Measurements from ENCODE around the gene CPSF2.
"Not testable (repeated sequence)": the region's sequence is repeated elsewhere in the genome, so short reads cannot be mapped to it uniquely, and the experiment has no call there.

CPSF2 gene

DNA sequence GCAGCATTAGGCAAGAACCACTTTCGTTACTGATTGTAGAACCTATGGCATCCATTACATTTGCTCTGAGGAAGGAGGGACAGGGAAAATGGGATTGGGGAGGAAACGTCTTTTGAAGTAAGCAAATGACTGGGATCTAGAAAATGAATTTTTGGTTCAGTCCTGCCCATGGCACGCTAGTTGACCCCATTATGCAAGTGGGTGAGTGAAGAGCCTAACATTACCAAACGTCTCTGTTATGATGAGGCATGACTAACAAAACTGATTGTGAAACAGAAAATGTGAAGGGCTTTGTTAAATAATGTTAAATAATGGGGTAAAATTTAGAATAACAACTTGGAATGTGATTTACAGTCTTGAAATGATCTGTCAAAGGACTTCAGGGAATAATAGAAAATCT is 38.9 kb downstream of the CPSF2 start:
- DNase-seq (ENCODE audit: low spot score): no peak

DNA sequence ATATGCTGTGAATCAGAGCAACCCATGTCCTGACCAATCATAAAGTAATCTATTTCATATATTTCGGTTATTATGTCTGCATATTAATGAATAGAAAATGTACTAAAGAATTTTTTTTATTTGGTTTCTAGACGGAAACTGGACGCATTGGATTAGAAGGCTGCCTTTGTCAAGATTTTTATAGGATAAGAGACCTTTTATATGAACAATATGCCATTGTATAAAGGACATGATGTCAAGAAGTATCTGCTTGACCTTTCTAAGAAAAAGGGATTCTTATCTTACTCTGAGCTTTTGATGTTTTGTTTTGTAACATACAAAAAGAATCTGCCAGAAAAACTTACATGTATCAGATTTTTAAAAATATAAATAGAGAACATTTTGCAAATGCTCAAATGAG is 39.8 kb downstream of the CPSF2 start:
- DNase-seq (ENCODE audit: low spot score): no peak

- DNase-seq (ENCODE audit: low spot score): no peak
These were observed 43.2 kb downstream of the CPSF2 start for GRCh38 chr14:92164958-92165357.

DNA sequence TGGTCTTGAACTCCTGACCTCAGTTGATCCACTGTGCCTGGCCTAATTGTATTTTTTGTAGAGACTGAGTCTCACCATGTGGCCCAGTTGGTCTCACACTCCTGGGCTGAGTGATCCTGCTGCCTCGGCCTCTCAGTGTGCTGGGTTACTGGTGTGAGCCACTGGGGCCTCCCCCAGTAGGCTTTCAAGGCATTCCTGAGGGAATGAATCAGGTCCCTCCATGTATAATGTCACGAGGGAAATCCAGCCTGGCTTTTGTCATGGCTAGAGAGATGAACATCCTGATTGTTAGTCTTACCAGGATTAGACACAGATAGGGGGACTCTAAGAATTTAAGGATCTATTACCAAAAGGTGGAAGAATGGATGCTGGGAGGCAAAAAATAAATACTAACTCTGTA is 51.9 kb downstream of the CPSF2 start:
- DNase-seq (ENCODE audit: low spot score): no peak

- no peak for DNase-seq (ENCODE audit: low spot score)
These were observed 54.0 kb downstream of the CPSF2 start for GRCh38 chr14:92175811-92176210.

- DNase-seq (ENCODE audit: low spot score): no peak
These were observed 54.7 kb downstream of the CPSF2 start for GRCh38 chr14:92176476-92176875.

GRCh38 chr14:92179178-92179577 is 57.4 kb downstream of the CPSF2 start:
- not testable (repeated sequence) for DNase-seq (ENCODE audit: low spot score)

DNA sequence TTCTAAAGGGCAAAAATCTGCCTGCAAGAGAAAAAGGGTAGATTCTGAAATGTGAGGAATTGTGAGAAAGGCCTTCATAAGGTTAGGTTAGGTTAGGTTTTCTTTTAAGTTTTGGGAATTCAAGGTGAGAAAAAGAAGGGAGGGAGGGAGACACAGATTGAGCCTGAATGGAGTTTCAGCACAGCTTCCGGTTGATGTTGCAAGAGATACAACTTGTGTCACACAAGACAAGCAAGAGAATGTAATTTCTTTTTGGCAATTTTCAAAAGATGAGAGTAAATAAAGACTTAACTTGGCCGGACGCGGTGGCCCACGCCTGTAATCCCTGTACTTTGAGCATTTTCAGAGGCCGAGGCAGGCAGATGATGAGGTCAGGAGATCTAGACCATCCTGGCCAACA is 63.8 kb downstream of the CPSF2 start:
- no peak for DNase-seq (ENCODE audit: low spot score)

- DNase-seq (ENCODE audit: low spot score): not testable (repeated sequence)
These were observed 65.8 kb downstream of the CPSF2 start for GRCh38 chr14:92187616-92188015.

GRCh38 chr14:92190768-92191167 is 69.0 kb downstream of the CPSF2 start:
- no peak for DNase-seq (ENCODE audit: low spot score)

GRCh38 chr14:92198804-92199203 is 77.0 kb downstream of the CPSF2 start:
- DNase-seq (ENCODE audit: low spot score): no peak

GRCh38 chr14:92199763-92200162 is 78.0 kb downstream of the CPSF2 start:
- no peak for DNase-seq (ENCODE audit: low spot score)

DNA sequence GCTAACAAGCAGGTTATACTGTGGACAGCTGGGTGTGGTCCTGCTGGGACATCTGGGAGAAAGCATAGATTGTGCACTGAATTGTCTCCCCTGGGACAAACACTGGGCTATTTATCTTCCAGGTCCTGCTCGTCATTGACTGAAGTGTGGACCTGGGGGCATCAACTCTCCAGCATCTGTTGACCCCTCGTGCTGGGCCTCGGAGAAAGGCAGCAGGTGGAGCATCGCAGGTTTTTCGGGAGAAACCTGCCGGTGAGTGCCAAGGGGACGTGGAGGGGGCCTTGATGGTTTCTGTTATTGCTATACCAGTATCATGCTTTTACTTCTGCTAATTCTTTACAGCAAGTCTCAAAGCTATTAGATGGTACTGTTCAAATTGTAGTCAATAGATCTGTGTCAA is 81.3 kb downstream of the CPSF2 start:
- DNase-seq (ENCODE audit: low spot score): no peak

GRCh38 chr14:92204792-92205191 is 83.0 kb downstream of the CPSF2 start:
- no peak for DNase-seq (ENCODE audit: low spot score)

DNA sequence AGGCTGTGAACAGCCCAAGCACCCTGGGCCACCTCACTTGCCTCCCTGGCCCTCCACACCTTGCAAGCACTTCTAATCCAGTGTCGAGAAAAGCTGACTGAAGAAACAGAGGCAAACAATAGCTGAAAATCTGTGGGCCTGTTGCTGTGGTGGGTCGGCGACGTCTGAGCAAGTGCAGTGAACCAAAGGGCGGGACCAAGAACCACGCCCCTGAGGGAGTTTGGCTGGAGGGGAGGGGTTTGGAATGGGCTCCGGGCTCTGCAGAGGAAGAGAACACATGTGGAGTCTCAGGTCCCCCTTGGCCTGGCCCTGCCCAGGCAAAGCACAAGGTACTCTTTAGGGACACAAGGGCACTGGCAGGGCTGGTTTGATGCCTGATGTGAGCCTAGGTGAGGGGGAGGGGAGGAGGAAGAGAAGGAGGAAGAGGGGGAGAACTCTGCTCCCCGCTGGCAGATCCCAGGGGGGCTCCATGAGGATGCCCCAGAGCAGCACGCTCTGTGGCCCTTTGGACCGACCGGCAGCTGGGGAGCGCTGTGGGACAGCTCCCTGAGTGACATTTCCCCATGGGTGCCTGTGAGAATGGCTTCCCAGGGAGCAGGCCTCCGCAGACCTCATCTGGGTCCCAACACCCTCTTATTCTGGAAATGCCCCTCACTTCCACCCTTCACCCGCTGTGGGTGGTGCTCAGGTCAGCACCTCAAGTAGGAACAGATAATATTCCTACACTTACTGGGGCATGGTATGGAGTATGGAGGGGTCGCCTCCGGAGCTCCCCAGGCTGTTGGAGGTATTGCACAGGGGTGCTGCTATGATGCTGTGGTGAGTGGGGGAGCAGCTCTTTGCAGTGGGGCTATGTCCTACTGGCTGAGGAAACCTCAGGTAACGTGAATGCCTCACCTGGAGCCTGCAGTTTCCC is 85.5 kb downstream of the CPSF2 start:
- no peak for DNase-seq (ENCODE audit: low spot score)

- no peak for DNase-seq (ENCODE audit: low spot score)
These were observed 86.1 kb downstream of the CPSF2 start for GRCh38 chr14:92207928-92208265.

GRCh38 chr14:92209141-92209540 is 87.4 kb downstream of the CPSF2 start:
- DNase-seq (ENCODE audit: low spot score): no peak

DNA sequence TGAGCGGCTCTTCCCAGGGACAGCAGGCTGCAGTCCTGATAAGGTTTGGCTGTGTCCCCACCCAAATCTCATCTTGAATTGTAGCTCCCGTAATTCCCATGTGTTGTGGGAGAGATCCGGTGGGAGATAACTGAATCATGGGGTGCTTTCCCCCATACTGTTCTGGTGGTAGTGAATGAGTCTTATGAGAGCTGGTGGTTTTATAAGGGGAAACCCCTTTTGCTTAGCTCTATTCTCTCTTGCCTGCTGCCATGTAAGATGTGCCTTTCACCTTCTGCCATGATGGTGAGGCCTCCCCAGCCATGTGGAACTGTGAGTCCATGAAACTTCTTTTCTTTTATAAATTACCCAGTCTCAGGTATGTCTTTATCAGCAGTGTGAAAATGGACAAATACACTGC is 91.4 kb downstream of the CPSF2 start:
- DNase-seq (ENCODE audit: low spot score): not testable (repeated sequence)

DNA sequence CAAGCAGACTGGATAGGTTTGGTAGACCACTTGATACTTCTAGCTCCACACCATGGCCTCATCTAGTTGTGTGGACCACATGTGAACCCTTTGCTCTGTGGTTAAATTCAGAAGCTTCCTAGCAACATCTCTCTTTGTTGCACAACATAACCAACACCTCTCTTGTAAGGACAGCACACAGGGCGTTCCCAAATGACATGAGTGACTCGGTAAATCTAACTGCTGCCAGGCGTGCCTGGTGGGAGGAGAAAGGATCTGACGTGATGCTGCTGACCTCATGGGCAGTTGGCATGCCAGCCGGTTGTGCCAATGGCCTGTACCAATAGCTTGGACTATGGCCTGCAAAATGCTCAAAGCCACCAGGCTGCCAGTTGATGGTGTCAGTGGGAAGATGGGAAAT is 93.8 kb downstream of the CPSF2 start:
- DNase-seq (ENCODE audit: low spot score): peak; percentile 13

GRCh38 chr14:92217936-92218335 is 96.2 kb downstream of the CPSF2 start:
- DNase-seq (ENCODE audit: low spot score): no peak

Measured in SW480 (cell line).